Stimulated activated CD4-positive, alpha-beta T cell treated with anti-CD3 and anti-CD28 coated beads, Interleukin-12 subunit alpha, Interleukin-12 subunit beta, amount 100 ng/mL, for 48 hours (primary cell): Measurements from ENCODE around the gene TMEM62.
"Not testable (repeated sequence)": the region's sequence is repeated elsewhere in the genome, so short reads cannot be mapped to it uniquely, and the experiment has no call there.

Experiments
- DNase-seq, 3 donors: peaks; one replicate each; pipeline ENCODE4 v3.0.0-alpha.2; 2020; ENCODE audit warnings: low read depth in 2 of 3, low spot score in 1 of 3

TMEM62 gene

GRCh38 chr15:43208052-43209002, 74.9 kb downstream of the TMEM62 start:
- no peak for DNase-seq

GRCh38 chr15:43209059-43209824, 75.9 kb downstream of the TMEM62 start:
- DNase-seq = no peak

GRCh38 chr15:43210172-43210745, 76.9 kb downstream of the TMEM62 start:
- DNase-seq = no peak

DNA sequence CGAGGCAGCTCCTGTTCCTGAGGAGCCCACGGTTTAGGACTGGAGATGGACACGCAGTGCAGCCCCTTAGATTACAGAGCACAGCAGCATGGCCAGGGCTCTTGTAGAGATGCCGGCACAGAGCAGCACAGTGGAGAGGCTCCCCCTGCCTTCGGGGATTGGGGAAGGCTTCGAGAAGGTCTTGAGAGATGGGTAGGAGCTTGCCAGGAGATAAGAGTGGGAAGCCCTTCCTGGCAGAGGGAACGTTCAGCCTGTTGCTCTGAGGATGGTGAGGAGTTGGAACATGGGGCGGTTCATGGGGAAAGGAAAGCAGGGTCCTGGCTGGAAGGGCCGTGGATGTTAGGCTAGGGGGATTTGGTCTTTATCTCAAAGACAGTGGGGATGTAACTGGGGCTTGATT, 77.4 kb downstream of the TMEM62 start:
- DNase-seq = no peak

GRCh38 chr15:43211224-43211735, 77.9 kb downstream of the TMEM62 start:
- no peak for DNase-seq

GRCh38 chr15:43212299-43212698, 78.9 kb downstream of the TMEM62 start:
- no peak for DNase-seq

DNA sequence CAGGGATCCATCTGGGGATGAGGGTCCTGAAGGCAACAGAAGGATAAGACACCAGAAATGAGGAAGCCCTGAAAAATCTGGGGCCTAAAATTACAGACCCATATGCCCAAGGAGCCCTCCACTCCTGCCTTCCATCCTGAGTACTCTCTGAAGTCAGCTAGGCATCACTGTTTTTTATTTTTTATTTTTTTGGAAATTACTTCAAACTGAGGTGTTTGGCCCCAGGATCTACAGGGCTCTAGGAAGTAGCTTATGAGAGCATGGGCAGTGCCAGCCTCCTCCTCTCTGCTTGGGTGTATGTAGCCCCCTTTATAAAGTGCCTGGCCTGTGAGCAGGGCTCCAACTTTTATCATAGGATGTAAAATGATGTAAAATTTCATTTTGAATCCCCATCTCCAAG, 79.6 kb downstream of the TMEM62 start:
- no peak for DNase-seq

GRCh38 chr15:43213466-43213865, 80.1 kb downstream of the TMEM62 start:
- DNase-seq = no peak

GRCh38 chr15:43214169-43214568, 80.8 kb downstream of the TMEM62 start:
- DNase-seq = no peak

GRCh38 chr15:43214592-43215295, 81.4 kb downstream of the TMEM62 start:
- DNase-seq = no peak

DNA sequence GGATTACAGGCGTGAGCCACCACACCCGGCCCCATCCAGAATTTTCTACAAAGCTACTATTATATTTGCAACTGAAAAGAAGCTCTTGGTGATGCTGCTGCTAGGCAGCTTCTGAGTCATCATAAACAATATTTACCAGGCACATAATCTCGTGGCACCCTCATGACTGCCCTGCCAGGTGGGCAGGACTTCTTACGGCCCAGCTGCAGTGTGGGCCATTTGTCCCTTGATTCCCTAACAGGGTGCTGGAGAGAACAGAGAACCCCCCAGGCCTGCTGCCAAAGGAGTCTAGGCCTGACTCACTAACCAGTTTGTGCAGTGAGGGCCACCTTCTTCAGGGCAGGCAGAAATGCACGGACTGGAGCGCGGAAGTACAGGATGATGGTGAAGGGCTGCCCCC, 82.6 kb downstream of the TMEM62 start:
- no peak for DNase-seq

DNA sequence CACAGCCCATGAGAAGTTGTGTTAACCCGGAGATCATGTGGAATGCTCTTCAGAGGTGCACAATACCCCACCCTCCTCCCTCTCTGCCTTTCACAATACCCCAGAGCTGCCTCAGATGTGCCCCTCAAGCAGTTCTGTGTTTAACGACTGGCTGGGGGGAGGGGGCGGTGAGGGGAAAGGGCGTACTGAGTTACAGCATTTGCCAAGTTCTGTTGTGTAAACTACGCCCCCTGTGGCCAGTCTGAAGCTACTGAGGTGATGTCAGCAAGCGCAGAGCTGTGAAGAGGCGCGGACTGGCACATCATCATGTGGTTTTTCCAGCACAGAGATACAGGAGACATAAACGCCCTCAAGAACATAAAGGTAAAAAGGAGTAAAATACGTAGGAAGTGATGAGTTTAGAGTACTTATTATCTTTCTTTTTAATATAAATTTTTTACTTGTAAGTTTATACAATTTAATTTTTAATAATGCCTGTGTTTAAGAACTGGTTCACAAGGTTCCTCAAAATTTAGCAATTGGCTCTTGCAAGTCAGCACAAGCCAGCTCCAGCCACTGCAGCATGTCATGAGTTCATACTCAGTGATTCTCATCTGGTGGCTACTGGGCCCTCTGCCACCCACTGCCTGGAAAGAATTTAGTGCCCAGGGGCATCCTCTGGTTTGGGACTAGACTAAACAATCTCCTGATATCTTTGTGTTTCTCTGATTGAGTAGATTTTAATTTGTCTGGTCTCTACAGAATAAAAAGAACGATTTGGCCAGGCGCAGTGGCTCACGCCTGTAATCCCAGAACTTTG, 85.7 kb downstream of the TMEM62 start:
- no peak for DNase-seq

GRCh38 chr15:43219929-43220928, 86.8 kb downstream of the TMEM62 start:
- no peak for DNase-seq

- DNase-seq = no peak
These were observed 87.6 kb downstream of the TMEM62 start, which contains the start of gene EPB42 for GRCh38 chr15:43220991-43221403. EPB42 (minus strand) TSS chr15:43221018; CDS start chr15:43220825, 193 bp downstream.

GRCh38 chr15:43221422-43221821, 88.0 kb downstream of the TMEM62 start:
- DNase-seq = no peak

DNA sequence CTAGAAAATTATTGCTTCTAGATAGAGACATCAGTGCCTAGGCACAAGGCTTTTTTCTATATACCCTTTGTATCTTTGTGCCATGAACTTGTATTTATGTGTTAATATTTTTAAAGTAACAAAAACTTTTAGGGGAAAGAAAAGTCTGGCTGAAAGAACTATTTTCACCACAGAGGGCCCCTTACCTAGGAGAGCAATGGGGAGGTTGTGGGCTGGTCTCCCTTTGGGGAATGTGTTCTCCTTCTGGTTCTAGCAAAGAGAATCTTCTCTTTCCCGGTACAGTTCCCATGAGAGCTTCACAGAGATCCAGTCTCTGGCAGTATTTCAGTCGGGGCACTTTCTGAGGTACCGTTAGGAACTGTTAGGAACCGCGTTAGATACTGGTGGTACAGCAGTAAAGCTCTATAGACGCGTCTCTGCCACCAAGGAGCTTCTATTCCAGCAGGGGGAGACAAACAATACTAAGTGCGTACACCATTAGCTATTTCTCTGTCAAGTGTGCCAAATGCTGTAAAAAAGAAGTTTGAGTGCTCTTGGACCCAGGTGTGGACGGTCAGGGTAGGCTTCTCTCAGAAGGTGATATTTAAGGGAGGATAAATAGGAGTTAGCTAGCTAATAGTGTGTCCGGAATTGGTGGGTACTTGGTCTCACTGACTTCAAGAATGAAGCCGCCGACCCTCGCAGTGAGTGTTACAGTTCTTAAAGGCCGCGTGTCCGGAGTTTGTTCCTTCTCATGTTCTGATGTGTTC, 92.0 kb downstream of the TMEM62 start:
- peak in 2 of 3 donors; percentile 13 to 56 for DNase-seq

GRCh38 chr15:43225950-43226255, 92.5 kb downstream of the TMEM62 start:
- not testable (repeated sequence) for DNase-seq
